Neural crest cell (in vitro differentiated cells): ENCODE measurements around the gene SLC25A36. TPM values are rescaled to one million over a fixed set of nuclear protein-coding genes. Genes with fewer than 3 reads are reported as not detected.
"Not testable (repeated sequence)": the region's sequence is repeated elsewhere in the genome, so short reads cannot be mapped to it uniquely, and the experiment has no call there.

Experiments used
- DNase-seq: peaks from one replicate; pipeline ENCODE4 v3.0.0; 2021; ENCODE audit warnings: low read depth, mixed read lengths, low spot score
- H3K27ac Mint-ChIP-seq: one replicate; pipeline ENCODE4 v1.8.0; 2021; ENCODE audit warnings: mild to moderate bottlenecking, mixed read lengths; ENCODE audit not compliant: unreplicated experiment
- H3K27me3 Mint-ChIP-seq: 2 replicates; pipeline ENCODE4 v1.8.0; 2021; ENCODE audit warnings: low read depth, mild to moderate bottlenecking, mixed read lengths
- H3K36me3 Mint-ChIP-seq: 2 replicates; pipeline ENCODE4 v1.8.0; 2021; ENCODE audit warnings: low read depth, mild to moderate bottlenecking, mixed read lengths
- H3K4me1 Mint-ChIP-seq: 2 replicates; pipeline ENCODE4 v1.8.0; 2021; ENCODE audit warnings: mixed read lengths
- H3K4me3 Mint-ChIP-seq: one replicate; pipeline ENCODE4 v1.8.0; 2021; ENCODE audit warnings: mild to moderate bottlenecking, mixed read lengths
- H3K9me3 Mint-ChIP-seq: 2 replicates; pipeline ENCODE4 v1.8.0; 2021; ENCODE audit warnings: mixed read lengths
- CTCF ChIP-seq: fragments of 200-600 bp; sonication (generic); conservative IDR thresholded peaks from 2 replicates; pipeline ENCODE4 v1.5.0; 2021; ENCODE audit warnings: antibody characterized with exemption, mild to moderate bottlenecking
- total RNA-seq: library from RNA; stranded (reverse); gene quantifications from 2 replicates; pipeline ENCODE4 v1.2.1, GENCODE V29; 2021

Gene SLC25A36
- total RNA-seq, 1 donor from 2014 or later, result 71.2 TPM

- no peak for DNase-seq
- H3K4me1 Mint-ChIP-seq, result peaks cover 9% of the 10 kb centered on the region
- no peaks in the 10 kb centered on the region for H3K9me3 Mint-ChIP-seq
- H3K36me3 Mint-ChIP-seq, result no peaks in the 10 kb centered on the region
- no peak overlapping the region for H3K4me3 Mint-ChIP-seq
- no peaks in the 10 kb centered on the region for H3K27me3 Mint-ChIP-seq
- no peak for TF ChIP-seq CTCF
- no peak overlapping the region for H3K27ac Mint-ChIP-seq
These were observed 70.3 kb downstream of the SLC25A36 start for GRCh38 chr3:141011997-141012262.

- Mint-ChIP-seq H3K27me3 (no peaks in the 10 kb centered on the region), H3K4me1 (peaks cover 9% of the 10 kb centered on the region), H3K4me3 (no peak overlapping the region), H3K9me3 (peaks cover 1% of the 10 kb centered on the region), H3K27ac (no peak overlapping the region), H3K36me3 (no peaks in the 10 kb centered on the region)
- no peak for TF ChIP-seq CTCF
- no peak for DNase-seq
These were observed 70.9 kb downstream of the SLC25A36 start for GRCh38 chr3:141012571-141012970.

GRCh38 chr3:141015481-141015880 is 73.8 kb downstream of the SLC25A36 start:
- peaks cover 9% of the 10 kb centered on the region for H3K4me1 Mint-ChIP-seq
- H3K27me3 Mint-ChIP-seq, result no peaks in the 10 kb centered on the region
- DNase-seq, result no peak
- no peak overlapping the region for H3K27ac Mint-ChIP-seq
- no peak overlapping the region for H3K4me3 Mint-ChIP-seq
- peaks cover 2% of the 10 kb centered on the region for H3K9me3 Mint-ChIP-seq
- no peaks in the 10 kb centered on the region for H3K36me3 Mint-ChIP-seq
- TF ChIP-seq CTCF, result no peak

GRCh38 chr3:141017366-141018322 is 76.0 kb downstream of the SLC25A36 start:
- H3K4me1 Mint-ChIP-seq, DNase-seq, H3K9me3 Mint-ChIP-seq, H3K36me3 Mint-ChIP-seq, H3K4me3 Mint-ChIP-seq, H3K27me3 Mint-ChIP-seq, H3K27ac Mint-ChIP-seq: not testable (repeated sequence)

- H3K4me1 Mint-ChIP-seq, result no peaks in the 10 kb centered on the region
- no peak for TF ChIP-seq CTCF
- no peak for DNase-seq
- H3K9me3 Mint-ChIP-seq, result peaks cover 2% of the 10 kb centered on the region
- no peaks in the 10 kb centered on the region for H3K36me3 Mint-ChIP-seq
- no peak overlapping the region for H3K4me3 Mint-ChIP-seq
- no peaks in the 10 kb centered on the region for H3K27me3 Mint-ChIP-seq
- H3K27ac Mint-ChIP-seq, result no peak overlapping the region
These were observed 77.6 kb downstream of the SLC25A36 start for GRCh38 chr3:141019244-141019643.

DNA sequence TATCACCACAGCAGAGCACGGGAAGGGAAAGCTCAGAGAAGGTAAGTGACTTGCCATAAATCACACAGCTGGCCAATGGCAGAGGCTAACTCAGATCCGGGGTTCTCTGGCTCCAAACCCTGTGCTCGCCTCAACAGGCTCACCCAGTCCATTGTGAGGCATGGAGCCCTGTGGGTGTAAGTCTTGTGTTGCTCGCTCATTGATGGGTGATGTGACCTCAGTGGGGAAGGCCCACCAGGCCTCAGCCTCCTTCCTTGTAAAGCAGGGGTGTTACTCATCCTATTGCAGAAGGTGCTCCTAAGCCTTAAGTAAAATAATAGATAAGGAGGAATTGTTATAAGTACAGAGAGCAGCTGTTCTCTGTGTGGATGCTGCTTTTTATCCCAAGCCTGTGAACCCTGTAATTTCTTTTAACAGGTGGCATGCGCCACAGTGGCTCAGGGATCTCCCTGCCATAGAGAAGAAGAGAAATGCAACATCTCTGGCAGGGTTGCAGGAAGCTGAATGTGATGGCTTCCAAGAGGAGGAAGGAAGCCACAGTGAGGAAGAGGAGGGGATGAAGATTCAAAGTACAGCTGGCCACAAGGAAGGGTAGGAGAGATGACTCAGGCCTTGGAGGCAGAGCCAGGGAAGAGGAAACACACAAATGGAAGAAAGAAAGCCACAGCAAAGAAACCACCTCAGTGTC is 78.7 kb downstream of the SLC25A36 start:
- Mint-ChIP-seq H3K4me3 (no peak overlapping the region), H3K4me1 (no peaks in the 10 kb centered on the region), H3K36me3 (no peaks in the 10 kb centered on the region), H3K27me3 (no peaks in the 10 kb centered on the region), H3K27ac (no peak overlapping the region), H3K9me3 (peaks cover 2% of the 10 kb centered on the region)
- no peak for TF ChIP-seq CTCF
- DNase-seq, result no peak
